HG03175 (cell line): Measurements from ENCODE around the gene ROR2.

Experiments
- ATAC-seq: cut with Tn5 transposase; IDR thresholded peaks from one replicate; pipeline ENCODE4 v1.9.1; 2021; ENCODE audit warnings: mild to moderate bottlenecking, moderate library complexity; ENCODE audit not compliant: unreplicated experiment

Gene ROR2

GRCh38 chr9:91782708-91783214 is 167.3 kb downstream of the ROR2 start:
- no peak for ATAC-seq

GRCh38 chr9:91781906-91782305 is 168.1 kb downstream of the ROR2 start:
- ATAC-seq: no peak

DNA sequence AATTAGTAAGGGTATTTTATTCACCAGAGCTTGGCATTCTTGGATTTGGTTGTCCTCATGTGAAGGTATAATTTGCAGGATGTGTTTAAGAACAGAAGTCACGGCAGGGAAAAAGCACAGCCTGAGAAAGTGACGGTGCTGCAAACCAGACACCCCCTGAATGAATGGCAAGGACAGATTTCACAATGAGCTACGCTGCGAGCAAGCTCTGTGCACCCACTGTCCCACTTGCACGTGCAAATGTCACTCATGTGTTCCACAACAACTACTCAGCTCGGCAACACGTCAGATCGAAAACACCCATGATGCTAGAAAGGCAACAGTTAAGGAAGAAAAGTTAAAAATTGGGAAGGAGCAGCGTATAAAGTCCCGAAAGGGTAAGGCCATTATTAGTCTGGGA is 168.9 kb downstream of the ROR2 start:
- no peak for ATAC-seq

DNA sequence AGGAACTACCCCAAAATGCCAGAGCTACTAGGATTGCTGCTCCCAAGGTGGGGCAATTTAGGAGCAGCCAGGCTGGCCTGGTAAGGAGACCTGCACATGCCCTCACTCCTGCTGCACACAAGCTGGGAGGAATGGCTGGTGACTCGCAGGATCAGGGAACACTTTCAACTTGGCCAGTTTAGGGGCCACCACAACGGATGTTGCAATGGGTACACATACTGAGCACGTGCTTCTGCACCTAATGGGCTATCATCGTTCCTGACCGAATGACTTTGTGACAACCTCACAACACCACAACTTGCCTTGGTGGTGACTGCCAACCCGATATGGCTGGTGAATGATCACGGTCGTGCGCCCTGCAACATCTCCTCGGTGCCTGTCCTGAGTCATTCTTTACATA is 172.0 kb downstream of the ROR2 start:
- no peak for ATAC-seq

DNA sequence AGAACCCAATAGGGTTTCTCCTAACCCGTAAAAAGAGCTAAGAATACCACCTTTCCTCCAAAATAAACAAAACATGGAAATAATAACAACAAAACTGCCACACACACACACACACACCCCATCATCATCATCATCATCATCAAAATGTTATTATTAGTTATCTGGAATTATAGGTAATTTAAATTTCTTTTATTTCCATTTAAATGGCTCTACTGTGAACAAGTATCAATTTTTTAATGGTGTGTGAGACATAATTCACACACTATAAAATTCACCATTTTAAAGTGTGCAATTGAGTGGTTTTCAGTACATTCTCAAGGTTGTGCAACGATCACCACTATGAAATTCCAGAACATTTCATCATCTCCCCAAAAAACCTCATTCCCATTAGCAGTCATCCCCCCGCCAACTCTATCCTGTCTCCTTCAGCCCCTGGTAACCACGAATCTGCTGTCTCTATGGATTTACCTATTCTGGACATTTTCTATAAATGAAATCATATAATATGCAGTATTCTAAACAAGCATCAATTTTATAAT is 172.7 kb downstream of the ROR2 start:
- ATAC-seq: no peak

DNA sequence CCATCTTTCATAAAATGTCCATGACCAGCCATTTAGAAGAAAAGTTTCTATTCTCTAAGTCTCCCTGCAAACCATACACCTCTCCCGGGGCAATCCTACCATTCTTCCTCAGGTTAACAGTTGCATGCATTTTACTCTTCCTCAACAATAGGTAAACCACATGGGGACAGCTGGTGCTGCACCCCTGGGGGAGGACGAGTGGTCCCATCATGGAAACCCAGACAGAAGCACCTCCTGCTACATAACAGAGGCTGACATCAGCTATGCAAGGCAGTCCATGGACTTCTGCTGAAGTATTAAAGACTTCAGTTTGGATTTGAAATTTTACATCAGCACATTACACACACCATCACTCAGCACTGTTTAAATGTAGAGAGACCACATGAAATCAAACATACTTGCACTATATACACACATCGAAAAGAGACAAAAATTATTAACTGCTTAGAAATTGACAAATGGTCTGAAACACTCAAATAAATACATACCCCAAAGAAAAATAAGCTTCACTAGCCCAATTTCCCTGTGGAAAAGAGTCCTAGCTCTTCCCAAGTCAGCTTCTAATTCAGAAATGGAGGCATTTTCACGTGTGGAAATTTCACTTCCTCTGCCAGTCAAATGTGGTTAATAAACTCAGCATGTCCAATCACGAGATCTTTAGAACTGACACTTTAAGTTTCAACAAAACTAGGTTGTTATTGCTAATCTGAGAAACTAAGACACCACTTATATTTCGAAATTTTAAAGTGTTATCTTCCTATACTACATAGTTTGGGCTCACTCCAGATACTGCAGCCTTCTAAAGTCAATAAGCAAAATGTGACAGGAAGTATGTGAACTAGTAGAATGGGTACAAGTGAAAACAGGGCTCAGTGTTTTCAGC is 173.4 kb downstream of the ROR2 start:
- no peak for ATAC-seq

DNA sequence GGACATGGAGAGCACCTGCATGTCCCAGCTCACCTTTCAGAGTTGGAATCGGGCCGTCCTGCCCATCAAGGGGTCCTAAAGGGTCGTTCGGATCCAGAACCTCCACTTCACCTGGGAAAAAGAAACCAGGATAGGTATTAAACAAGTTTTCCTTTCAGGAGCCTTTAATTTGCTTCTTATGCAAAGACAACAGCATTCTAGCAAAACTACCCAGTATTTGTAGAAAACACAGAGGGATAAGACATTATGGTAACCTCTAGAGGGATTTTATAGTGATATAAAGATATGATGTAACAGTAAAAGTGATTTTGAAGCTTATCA is 174.4 kb downstream of the ROR2 start:
- no peak for ATAC-seq

- no peak for ATAC-seq
These were observed 174.9 kb downstream of the ROR2 start for GRCh38 chr9:91775011-91775707.

- no peak for ATAC-seq
These were observed 176.9 kb downstream of the ROR2 start for GRCh38 chr9:91773156-91773555.

GRCh38 chr9:91771864-91772263 is 178.2 kb downstream of the ROR2 start:
- ATAC-seq: no peak

DNA sequence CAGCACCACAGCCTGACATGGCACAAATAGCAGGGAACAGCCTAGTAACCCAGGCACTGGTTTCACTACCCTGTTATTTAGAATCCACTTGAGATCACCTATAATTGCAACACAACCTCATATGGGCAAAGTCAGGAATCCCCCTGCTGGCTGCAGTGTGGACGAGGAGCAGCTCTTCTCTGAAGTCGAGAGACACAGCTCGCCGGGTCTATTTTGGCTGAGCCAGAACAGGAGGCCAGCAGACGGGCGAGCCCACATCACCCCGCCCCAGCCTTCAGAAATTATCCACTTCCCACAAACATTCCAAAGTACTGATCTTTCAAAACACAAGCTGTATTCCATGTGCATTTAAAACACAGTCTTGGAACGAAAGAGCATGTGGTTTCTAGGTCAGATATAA is 179.0 kb downstream of the ROR2 start:
- no peak for ATAC-seq

DNA sequence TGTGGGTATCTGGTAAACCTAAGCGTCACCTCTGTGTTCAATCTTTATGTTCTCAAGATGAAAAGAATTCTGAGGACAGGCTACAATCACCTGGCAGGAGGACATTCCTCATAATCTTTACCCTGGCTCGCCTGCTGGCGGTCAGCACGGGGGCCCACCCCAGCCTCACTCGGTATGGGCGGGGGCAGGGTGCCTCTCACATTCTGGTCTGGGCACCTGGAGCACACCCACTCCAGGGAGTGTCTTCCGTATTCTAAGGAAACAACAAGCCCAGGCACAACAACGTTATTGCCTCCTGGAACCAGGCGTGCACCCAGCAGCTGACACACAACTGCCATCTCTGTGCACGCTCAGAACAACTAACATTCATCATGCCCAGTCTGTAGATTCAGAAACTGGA is 179.8 kb downstream of the ROR2 start:
- no peak for ATAC-seq

GRCh38 chr9:91768977-91769916 is 180.8 kb downstream of the ROR2 start:
- ATAC-seq: no peak

DNA sequence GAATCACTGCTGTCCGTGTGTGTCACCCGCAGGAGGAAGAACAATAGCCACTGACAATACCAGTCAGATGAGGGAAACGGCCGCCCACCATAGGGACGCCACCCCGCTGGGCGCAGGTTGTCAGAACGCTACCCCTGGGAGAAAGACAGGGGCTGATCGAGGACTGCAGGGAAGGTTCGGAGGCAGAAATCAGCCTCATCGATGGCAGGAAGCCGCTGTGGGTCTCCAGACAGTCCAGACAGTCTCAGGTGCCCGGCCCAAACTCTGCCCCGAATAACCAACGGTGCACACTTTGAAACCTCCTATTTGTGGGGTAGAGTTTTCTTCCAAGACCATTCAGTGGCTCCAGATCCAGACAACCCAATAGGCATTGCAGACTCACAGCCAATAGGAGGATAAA is 181.5 kb downstream of the ROR2 start:
- no peak for ATAC-seq

DNA sequence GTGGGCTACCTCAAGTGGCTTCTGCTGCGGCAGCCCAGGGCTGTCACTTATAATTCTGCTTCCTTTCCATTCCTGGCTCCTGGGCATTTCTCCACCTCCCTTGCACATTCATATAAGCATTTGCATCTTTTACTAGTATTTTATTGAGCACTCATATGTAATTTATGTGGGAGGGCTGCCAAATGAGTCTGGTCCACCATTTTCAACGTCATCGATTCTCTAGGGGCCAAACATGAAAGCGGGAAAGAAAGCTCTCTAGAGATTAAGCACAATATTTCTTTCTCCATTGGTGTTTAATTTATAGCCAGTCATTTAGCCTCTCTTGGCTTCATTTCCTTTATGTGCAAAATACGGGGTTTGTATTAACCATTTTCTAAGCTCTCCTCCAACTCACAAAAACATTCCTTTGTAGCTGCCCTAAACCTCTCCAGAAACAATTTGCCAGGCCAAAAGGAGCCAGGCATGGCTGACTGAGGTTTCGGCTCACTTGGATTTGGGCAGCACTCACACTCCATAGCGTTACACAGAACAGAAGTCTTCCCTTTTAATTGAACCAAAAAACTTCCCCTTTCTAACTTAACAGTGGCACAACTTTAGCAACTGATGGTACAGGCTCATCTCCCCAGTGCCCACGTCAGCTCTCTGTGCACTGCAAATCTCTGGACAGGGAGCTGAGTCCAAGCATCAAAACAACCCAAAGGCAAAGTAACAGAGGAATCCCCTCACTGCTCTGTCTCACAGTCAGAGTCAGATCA is 183.5 kb downstream of the ROR2 start:
- ATAC-seq: no peak

DNA sequence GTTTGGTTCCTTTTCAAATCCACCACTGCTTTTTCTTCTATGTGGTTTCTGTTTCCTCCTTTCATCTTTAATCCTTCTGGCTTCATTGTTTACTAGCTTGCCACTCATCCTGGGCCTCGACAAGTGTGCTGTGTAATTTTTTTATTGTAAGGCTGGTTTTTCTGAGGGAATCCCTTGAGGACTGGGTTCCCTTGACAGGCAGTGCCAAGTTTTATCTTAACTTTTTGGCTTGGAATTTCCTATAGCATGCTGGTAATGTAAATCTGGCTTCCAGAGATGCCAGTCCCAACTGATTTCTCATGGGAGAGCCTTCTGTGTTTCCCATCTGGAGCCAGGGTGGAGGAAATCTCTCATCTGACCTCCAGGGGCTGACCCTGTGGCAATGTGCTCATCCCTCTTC is 184.7 kb downstream of the ROR2 start:
- ATAC-seq: no peak

- no peak for ATAC-seq
These were observed 185.4 kb downstream of the ROR2 start for GRCh38 chr9:91764661-91765060.

DNA sequence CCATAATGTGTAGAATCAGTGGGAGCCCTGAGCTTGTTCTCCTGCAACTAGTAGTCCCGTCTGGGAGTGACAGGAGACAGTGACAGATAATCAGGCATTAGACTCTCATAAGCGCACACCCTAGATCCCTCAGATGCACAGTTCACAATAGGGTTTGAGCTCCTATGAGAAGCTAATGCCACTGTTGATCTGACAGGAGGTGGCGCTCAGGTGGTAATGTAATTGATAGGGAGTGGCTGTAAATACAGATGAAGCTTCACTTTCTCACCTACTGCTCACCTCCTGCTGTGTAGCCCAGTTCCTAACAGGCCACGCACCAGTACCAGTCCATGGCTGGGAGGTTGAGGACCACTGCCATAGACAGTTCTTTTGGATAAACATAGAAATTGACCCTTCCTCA is 188.7 kb downstream of the ROR2 start:
- ATAC-seq: no peak

DNA sequence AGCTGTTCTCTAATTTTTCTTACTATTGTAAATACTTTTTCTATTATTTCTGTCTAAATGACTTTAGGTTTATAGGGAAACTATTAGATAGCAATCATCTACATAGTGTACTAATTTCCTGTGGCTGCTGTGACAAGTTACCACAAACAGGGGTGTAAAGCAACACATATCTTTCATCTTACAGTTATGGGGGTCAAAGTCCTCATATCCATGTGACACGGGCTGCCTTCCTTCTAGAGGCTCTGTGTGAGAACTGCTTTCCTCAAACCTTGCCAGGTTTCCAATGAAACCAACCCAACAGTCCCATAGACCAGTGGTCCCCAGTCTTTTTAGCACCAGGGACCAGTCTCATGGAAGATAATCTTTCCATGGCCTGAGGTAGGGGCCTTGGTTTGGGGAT is 189.1 kb downstream of the ROR2 start:
- ATAC-seq: no peak

DNA sequence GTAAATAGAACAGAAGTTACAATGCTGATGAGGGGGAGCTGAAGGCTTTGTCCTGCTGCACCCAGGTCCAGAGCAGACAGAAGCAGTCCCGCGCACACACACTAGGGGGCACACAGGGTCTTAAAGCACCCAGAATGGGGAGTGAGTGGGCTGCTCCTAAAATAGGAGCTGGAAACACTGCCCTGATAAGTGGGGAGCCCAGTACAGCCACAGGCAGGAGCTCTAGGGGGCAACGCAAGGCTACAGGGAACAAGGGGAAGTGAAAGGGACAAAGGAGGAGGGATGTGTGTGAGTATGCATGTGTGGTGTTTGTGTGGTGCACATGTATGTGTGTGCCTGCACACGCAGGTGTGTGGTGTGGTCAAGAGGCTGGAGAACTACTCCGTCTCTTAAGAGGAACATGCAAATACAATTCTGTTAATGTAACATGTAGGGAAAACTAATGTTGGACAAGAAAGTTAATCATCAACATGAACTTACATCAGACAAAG is 191.5 kb downstream of the ROR2 start:
- ATAC-seq: peak; percentile 78
